IPS-20b (cell line): ENCODE data around the gene SPINK8.

Experiments used
- H3K27ac ChIP-seq: one replicate; pipeline ENCODE4 v1.5.1; 2013; ENCODE audit warnings: low read length
- H3K27me3 ChIP-seq: 2 replicates; pipeline ENCODE4 v1.6.1; 2013; ENCODE audit warnings: mild to moderate bottlenecking, low read length, inconsistent platforms; ENCODE audit not compliant: insufficient read depth
- H3K36me3 ChIP-seq: 2 replicates; pipeline ENCODE4 v1.6.1; 2013; ENCODE audit warnings: low read depth, mild to moderate bottlenecking, inconsistent platforms, low read length, moderate library complexity; ENCODE audit not compliant: insufficient read depth
- H3K4me1 ChIP-seq: 2 replicates; pipeline ENCODE4 v1.6.1; 2013; ENCODE audit warnings: mild to moderate bottlenecking, control low read depth, inconsistent platforms, low read length, moderate library complexity; ENCODE audit not compliant: insufficient read depth
- H3K4me3 ChIP-seq: 2 replicates; pipeline ENCODE4 v1.5.1; 2013; ENCODE audit warnings: mild to moderate bottlenecking, low read length, inconsistent platforms
- H3K9ac ChIP-seq: 2 replicates; pipeline ENCODE4 v1.6.1; 2013; ENCODE audit warnings: low read depth, mild to moderate bottlenecking, inconsistent platforms, low read length, moderate library complexity
- H3K9me3 ChIP-seq: 2 replicates; pipeline ENCODE4 v1.6.1; 2013; ENCODE audit warnings: mild to moderate bottlenecking, low read depth, low read length, inconsistent platforms; ENCODE audit not compliant: insufficient read depth

The SPINK8 gene

GRCh38 chr3:48318713-48319468 lies 14.6 kb downstream of the SPINK8 start:
- peaks cover 13% of the 10 kb centered on the region; the same call in 1 of the 2 replicates for H3K9me3 ChIP-seq
- no peak overlapping the region for H3K9ac ChIP-seq
- no peak overlapping the region for H3K4me3 ChIP-seq
- no peaks in the 10 kb centered on the region for H3K36me3 ChIP-seq
- H3K27ac ChIP-seq, result no peak overlapping the region
- no peaks in the 10 kb centered on the region for H3K27me3 ChIP-seq
- H3K4me1 ChIP-seq, result no peaks in the 10 kb centered on the region

DNA sequence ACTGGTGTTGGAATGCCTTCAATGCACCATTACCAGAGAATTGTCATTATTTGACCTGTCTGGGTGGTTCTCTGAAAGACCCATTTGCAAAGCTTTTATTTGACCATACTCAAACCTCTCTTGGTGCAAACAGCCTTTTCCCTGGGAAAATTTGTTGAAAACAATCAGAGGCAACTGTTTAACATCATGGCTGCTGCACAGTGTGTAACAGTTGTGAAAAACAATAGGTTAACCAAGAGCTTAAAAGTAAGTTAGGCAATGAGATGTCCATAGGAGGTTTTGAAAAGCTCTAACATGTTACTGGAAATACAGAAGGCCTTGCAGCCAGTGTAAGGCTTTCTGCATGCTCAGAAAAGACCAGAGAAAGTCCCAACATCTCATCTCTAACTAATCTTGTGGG lies 18.9 kb downstream of the SPINK8 start:
- no peaks in the 10 kb centered on the region for H3K36me3 ChIP-seq
- peaks cover 17% of the 10 kb centered on the region; the same call in 1 of the 2 replicates for H3K9me3 ChIP-seq
- H3K4me3 ChIP-seq, result no peak overlapping the region
- H3K4me1 ChIP-seq, result no peaks in the 10 kb centered on the region
- H3K27ac ChIP-seq, result no peak overlapping the region
- H3K27me3 ChIP-seq, result no peaks in the 10 kb centered on the region
- H3K9ac ChIP-seq, result no peak overlapping the region

- Histone ChIP-seq H3K9ac (no peak overlapping the region), H3K36me3 (no peaks in the 10 kb centered on the region), H3K27ac (no peak overlapping the region), H3K4me1 (no peaks in the 10 kb centered on the region), H3K9me3 (no peaks in the 10 kb centered on the region), H3K4me3 (no peak overlapping the region), H3K27me3 (peaks cover 38% of the 10 kb centered on the region)
Observed at GRCh38 chr3:48306860-48307530, 26.5 kb downstream of the SPINK8 start.

DNA sequence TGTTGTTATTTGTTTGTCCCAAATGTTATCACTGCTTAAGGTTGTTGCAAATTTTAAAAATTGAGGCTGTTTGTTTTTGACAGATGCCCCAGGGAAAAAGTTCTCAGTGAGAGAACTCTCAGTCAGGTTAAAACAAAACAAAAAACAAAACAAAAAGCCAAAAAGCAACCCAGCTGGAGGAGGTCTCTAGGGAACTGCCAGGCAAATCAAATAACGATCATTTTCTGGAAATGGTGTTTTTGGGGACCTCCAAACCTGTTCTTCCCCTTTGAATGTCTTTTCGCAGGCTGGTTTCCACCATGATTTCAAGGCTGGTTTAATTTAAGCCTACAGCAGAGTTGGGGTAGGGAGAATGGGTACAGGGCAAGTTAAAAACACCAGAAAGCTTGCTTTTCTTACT lies 27.2 kb downstream of the SPINK8 start:
- Histone ChIP-seq H3K27me3 (peaks cover 38% of the 10 kb centered on the region), H3K27ac (no peak overlapping the region), H3K9ac (no peak overlapping the region), H3K4me1 (no peaks in the 10 kb centered on the region), H3K4me3 (no peak overlapping the region), H3K36me3 (no peaks in the 10 kb centered on the region), H3K9me3 (no peaks in the 10 kb centered on the region)

GRCh38 chr3:48305396-48305795 lies 28.1 kb downstream of the SPINK8 start:
- Histone ChIP-seq H3K27ac (no peak overlapping the region), H3K36me3 (no peaks in the 10 kb centered on the region), H3K27me3 (peaks cover 38% of the 10 kb centered on the region), H3K9me3 (no peaks in the 10 kb centered on the region), H3K4me3 (no peak overlapping the region), H3K4me1 (no peaks in the 10 kb centered on the region), H3K9ac (no peak overlapping the region)

DNA sequence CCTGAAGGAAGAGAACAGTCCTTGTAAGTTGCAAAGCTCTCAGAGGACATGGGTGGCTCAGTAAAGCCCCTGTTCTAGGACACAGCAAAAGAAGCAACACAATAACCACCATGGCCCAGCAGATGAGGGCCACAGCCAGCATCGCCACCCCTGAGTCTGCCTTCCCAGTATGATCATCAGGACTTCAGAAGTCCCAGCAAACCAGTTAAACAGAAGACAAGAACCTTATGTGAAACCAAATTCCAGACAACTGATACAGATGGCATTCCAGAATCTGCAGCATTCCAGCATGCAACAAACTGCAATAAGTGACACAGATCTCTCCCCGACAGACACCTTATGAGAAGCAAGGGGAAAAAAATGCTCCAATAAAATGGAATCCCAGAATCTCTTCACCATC lies 30.4 kb downstream of the SPINK8 start:
- H3K4me1 ChIP-seq, result no peaks in the 10 kb centered on the region

GRCh38 chr3:48301800-48302166 lies 31.7 kb downstream of the SPINK8 start:
- peak overlapping the region; percentile 99 for H3K4me3 ChIP-seq
- H3K27ac ChIP-seq, result no peak overlapping the region
- H3K4me1 ChIP-seq, result no peaks in the 10 kb centered on the region
- peaks cover 16% of the 10 kb centered on the region for H3K27me3 ChIP-seq
- no peaks in the 10 kb centered on the region for H3K9me3 ChIP-seq
- H3K36me3 ChIP-seq, result peaks cover 21% of the 10 kb centered on the region
- H3K9ac ChIP-seq, result peak overlapping the region; percentile 92

More for the DNA sequence above, 30.4 kb downstream of the SPINK8 start:
- H3K9me3 ChIP-seq, result no peaks in the 10 kb centered on the region
- no peak overlapping the region for H3K27ac ChIP-seq
- H3K4me3 ChIP-seq, result no peak overlapping the region
- no peak overlapping the region for H3K9ac ChIP-seq
- peaks cover 8% of the 10 kb centered on the region for H3K36me3 ChIP-seq
- H3K27me3 ChIP-seq, result peaks cover 25% of the 10 kb centered on the region

DNA sequence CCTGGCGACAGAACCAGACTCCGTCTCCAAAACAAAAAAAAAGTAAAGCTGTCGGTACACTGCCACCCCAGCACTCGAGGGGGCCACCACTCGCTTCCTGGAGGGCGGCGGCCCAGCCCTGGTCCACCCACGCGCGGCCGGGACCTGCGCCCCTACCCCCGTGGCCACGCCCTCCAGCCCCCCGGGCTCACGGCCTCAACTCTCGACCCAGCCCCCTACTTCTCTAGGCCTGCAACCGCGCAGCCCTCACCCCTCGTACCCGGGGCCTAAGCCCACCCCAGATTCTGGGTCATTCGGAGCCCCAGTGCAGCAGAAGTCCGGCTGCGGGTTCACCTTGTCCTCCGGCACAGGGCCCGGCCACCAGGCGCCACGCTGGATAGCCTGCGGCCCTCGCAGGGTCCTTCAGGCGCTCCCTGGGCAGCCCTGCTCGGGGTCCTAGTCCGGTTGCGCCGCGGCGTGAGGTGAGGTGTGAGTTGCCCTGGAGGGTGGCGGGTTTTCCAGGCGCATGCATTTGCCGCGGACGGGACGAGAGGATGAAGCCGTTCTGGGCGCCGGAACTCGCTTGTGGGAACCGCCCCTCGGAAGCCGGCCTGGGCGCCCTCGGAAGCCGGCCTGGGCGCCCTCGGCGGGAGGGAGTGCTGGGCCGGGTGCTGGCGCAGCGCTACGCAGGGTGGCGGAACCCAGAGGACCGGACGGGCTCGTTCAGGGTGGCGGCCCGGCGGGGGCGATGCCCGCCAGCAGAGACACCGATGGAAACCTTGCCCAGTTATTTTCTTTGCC lies 32.3 kb downstream of the SPINK8 start, which contains the start of gene NME6:
TSS of gene NME6 (minus strand) at position 348 of the 780 bp plus-strand sequence.
- Histone ChIP-seq H3K9ac (peak within 1 kb of the TSS; percentile 92), H3K36me3 (peaks cover 26% of the 10 kb centered on the region), H3K9me3 (no peaks in the 10 kb centered on the region), H3K27me3 (peaks cover 10% of the 10 kb centered on the region), H3K4me1 (no peaks in the 10 kb centered on the region), H3K4me3 (peak within 1 kb of the TSS; percentile 99), H3K27ac (no peak within 1 kb of the TSS)

GRCh38 chr3:48299746-48300712 lies 33.4 kb downstream of the SPINK8 start:
- Histone ChIP-seq H3K27me3 (no peaks in the 10 kb centered on the region), H3K4me1 (no peaks in the 10 kb centered on the region), H3K9me3 (no peaks in the 10 kb centered on the region), H3K36me3 (peaks cover 30% of the 10 kb centered on the region), H3K27ac (no peak overlapping the region), H3K4me3 (peak overlapping the region; percentile 99), H3K9ac (peak overlapping the region; percentile 92; the same call in 1 of the 2 replicates)

GRCh38 chr3:48297111-48297810 lies 36.2 kb downstream of the SPINK8 start:
- Histone ChIP-seq H3K4me1 (no peaks in the 10 kb centered on the region), H3K9ac (no peak overlapping the region), H3K4me3 (no peak overlapping the region), H3K27ac (no peak overlapping the region), H3K9me3 (no peaks in the 10 kb centered on the region), H3K27me3 (no peaks in the 10 kb centered on the region), H3K36me3 (peaks cover 49% of the 10 kb centered on the region)
